HepG2 (cell line): ENCODE measurements around the gene PNRC1. TPM values are rescaled to one million over a fixed set of nuclear protein-coding genes. Genes with fewer than 3 reads are reported as not detected.

ENCODE experiments used
- FOXA3 ChIP-seq: IDR thresholded peaks from 2 replicates; pipeline ENCODE4 v1.6.1; 2016; ENCODE audit warnings: missing genetic modification reagents, missing compliant biosample characterization
- FOXM1 ChIP-seq: sonication (generic); formaldehyde crosslinking; IDR thresholded peaks from 2 replicates; pipeline ENCODE4 v1.5.0; 2020; ENCODE audit warnings: missing genetic modification reagents
- GLI4 ChIP-seq: sonication (generic); formaldehyde crosslinking; IDR thresholded peaks from 2 replicates; pipeline ENCODE4 v1.5.1; 2020; ENCODE audit warnings: missing genetic modification reagents, mild to moderate bottlenecking, moderate library complexity, borderline replicate concordance
- HHEX ChIP-seq: IDR thresholded peaks from 2 replicates; pipeline ENCODE4 v1.6.1; 2016; ENCODE audit warnings: control low read depth
- HNRNPH1 ChIP-seq: fragments of 200-400 bp; formaldehyde crosslinking; optimal IDR thresholded peaks from 2 replicates; pipeline ENCODE3; 2017; ENCODE audit warnings: mild to moderate bottlenecking, low read depth, low read length
- HNRNPLL ChIP-seq: fragments of 200-400 bp; formaldehyde crosslinking; IDR thresholded peaks from 2 replicates; pipeline ENCODE4 v1.6.1; 2017; ENCODE audit warnings: mild to moderate bottlenecking, low read depth, low read length; ENCODE audit not compliant: poor library complexity, severe bottlenecking
- JARID2 ChIP-seq: sonication (generic); formaldehyde crosslinking; IDR thresholded peaks from 2 replicates; pipeline ENCODE4 v1.8.1; 2023; ENCODE audit warnings: missing genetic modification reagents, inconsistent platforms; ENCODE audit not compliant: insufficient replicate concordance
- NPAS2 ChIP-seq: sonication (generic); formaldehyde crosslinking; IDR thresholded peaks from 2 replicates; pipeline ENCODE4 v1.8.0; 2022; ENCODE audit warnings: mild to moderate bottlenecking, missing genetic modification reagents, borderline replicate concordance
- POLR2AphosphoS2 ChIP-seq: IDR thresholded peaks from 2 replicates; pipeline ENCODE4 v1.6.1; 2011; ENCODE audit warnings: low read depth, low read length, improper control_type of control experiment
- RARA ChIP-seq: IDR thresholded peaks from 2 replicates; pipeline ENCODE4 v1.6.1; 2016; ENCODE audit warnings: missing genetic modification reagents, missing compliant biosample characterization
- SAFB2 ChIP-seq: sonication (generic); formaldehyde crosslinking; IDR thresholded peaks from 2 replicates; pipeline ENCODE4 v1.5.1; 2020; ENCODE audit warnings: missing genetic modification reagents, low read depth, mild to moderate bottlenecking, borderline replicate concordance
- SP1 ChIP-seq, 2 experiments: fragments of 450-650 bp in 1 of 2; sonication (generic) in 1 of 2; formaldehyde crosslinking in 1 of 2; IDR thresholded peaks; 2 replicates each; pipeline versions ENCODE4 v1.4.0 to v1.6.1; 2016 to 2020; ENCODE audit warnings: missing genetic modification reagents in 1 of 2
- SPEN ChIP-seq: sonication (generic); formaldehyde crosslinking; IDR thresholded peaks from 2 replicates; pipeline ENCODE4 v1.5.1; 2020; ENCODE audit warnings: low read depth, mild to moderate bottlenecking, missing genetic modification reagents
- TBX3 ChIP-seq: fragments of 450-650 bp; IDR thresholded peaks from 2 replicates; pipeline ENCODE4 v1.6.1; 2017; ENCODE audit warnings: antibody characterized with exemption, mild to moderate bottlenecking, inconsistent platforms, borderline replicate concordance
- THAP11 ChIP-seq: IDR thresholded peaks from 2 replicates; pipeline ENCODE4 v1.6.1; 2016; ENCODE audit warnings: missing biosample characterization, missing genetic modification reagents
- TMF1 ChIP-seq: sonication (generic); formaldehyde crosslinking; IDR thresholded peaks from 2 replicates; pipeline ENCODE4 v1.8.1; 2022; ENCODE audit warnings: low read depth, missing genetic modification reagents
- ZNF274 ChIP-seq: sonication (generic); formaldehyde crosslinking; IDR thresholded peaks from 2 replicates; pipeline ENCODE4 v1.5.1; 2020; ENCODE audit warnings: mild to moderate bottlenecking, missing genetic modification reagents
- ZNF354B ChIP-seq: sonication (generic); formaldehyde crosslinking; IDR thresholded peaks from 2 replicates; pipeline ENCODE4 v1.8.0; 2022; ENCODE audit warnings: mild to moderate bottlenecking, missing genetic modification reagents
- ZNF552 ChIP-seq: sonication (generic); formaldehyde crosslinking; IDR thresholded peaks from 2 replicates; pipeline ENCODE4 v1.9.0; 2022; ENCODE audit warnings: missing genetic modification reagents, mild to moderate bottlenecking, borderline replicate concordance
- ZNF7 ChIP-seq: IDR thresholded peaks from 2 replicates; pipeline ENCODE4 v1.6.1; 2016; ENCODE audit warnings: missing biosample characterization, missing genetic modification reagents
- polyA plus RNA-seq, 8 experiments: library from polyadenylated mRNA; depleted of rRNA in 3 of 8; stranded (reverse) in 7 of 8; unstranded in 1 of 8; fragments of >200 nt; fragmentation: Illumina TruSeq in 4 of 8; extraction: Trizol in 4 of 8; gene quantifications; 2 replicates each; pipeline versions ENCODE4 v1.2.1 to v1.2.3, GENCODE V29; 2011 to 2016; ENCODE audit warnings: low read depth in 4 of 8, missing spikeins in 1 of 8, mixed read lengths in 1 of 8; ENCODE audit not compliant: insufficient read depth in 1 of 8
- total RNA-seq, 5 experiments: library from RNA; depleted of rRNA; stranded (reverse); fragments of >200 nt; fragmentation: Illumina TruSeq; extraction: Trizol; gene quantifications; 2 replicates each; pipeline ENCODE4 v1.2.3, GENCODE V29; 2016; ENCODE audit warnings: low read depth in 1 of 5
- TF ChIP-seq, protein P1 (sequence below), 2 experiments: sonication (generic) in 1 of 2; formaldehyde crosslinking in 1 of 2; IDR thresholded peaks; 2 replicates each; pipeline versions ENCODE4 v1.4.0 to v1.6.1; 2018 to 2020; ENCODE audit warnings: missing genetic modification reagents in 2 of 2, borderline replicate concordance in 1 of 2, low read depth in 1 of 2, mild to moderate bottlenecking in 1 of 2, missing biosample characterization in 1 of 2
- TF ChIP-seq, protein P2 (sequence below): sonication (generic); formaldehyde crosslinking; IDR thresholded peaks from 2 replicates; pipeline ENCODE4 v1.5.0; 2020; ENCODE audit warnings: missing genetic modification reagents
- TF ChIP-seq, protein P3 (sequence below): sonication (generic); formaldehyde crosslinking; IDR thresholded peaks from 2 replicates; pipeline ENCODE4 v1.8.0; 2022; ENCODE audit warnings: missing genetic modification reagents, mild to moderate bottlenecking, moderate library complexity, borderline replicate concordance

PNRC1 gene
- total and polyA plus RNA-seq, 2 of the 13 experiments (the other 11 are each of a cell fraction or from before 2014, with no cell fraction given): 17.6 to 36.0 TPM

DNA sequence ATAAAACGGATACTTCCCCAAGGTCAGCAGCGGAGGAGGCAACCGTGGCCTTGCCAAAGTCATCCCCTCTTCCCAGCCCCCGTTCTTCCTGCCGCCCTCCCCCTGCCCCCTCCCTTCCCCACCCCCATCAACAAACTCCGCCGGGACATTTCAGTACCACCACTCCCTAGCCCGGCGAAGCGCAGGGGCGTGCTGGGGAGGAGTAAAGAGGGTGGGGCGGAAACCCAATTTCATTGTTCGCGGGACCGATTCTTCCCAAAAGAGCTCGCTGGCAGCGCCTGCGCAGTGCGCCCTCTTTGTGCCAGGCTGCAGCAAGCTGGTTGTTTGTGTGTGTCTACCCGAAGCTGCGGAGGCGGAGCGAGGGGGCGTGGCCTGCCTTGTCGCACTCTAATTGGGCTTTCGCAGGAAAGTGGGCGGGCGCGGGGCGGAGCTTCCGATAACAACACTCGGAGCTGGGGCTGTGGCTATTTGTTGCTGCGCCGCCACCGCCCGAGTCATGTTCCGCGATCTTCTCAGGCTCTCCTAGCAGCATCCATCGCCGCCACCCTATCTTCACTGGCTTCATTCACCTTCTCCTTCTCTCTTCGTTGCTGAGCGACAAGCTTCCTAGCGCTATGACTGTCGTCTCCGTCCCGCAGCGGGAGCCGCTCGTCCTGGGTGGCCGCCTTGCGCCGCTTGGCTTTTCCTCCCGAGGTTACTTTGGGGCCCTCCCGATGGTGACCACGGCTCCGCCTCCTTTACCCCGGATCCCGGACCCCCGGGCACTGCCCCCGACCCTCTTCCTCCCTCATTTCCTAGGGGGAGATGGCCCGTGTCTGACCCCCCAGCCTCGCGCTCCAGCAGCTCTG lies at the start of gene PNRC1 (continued):
- TF ChIP-seq SP1 (IDR thresholded peaks at IDR 0.05) (peak; percentile 82), SP1 (CRISPR knock-in tag; IDR thresholded peaks at IDR 0.05) (peak; percentile 96), TMF1 (CRISPR knock-in tag) (peak; percentile 88; the same call in 1 of the 2 replicates), HHEX (CRISPR knock-in tag) (no peak), GLI4 (CRISPR knock-in tag) (peak; percentile 64; the same call in 1 of the 2 replicates), JARID2 (CRISPR knock-in tag) (peak; percentile 76), SAFB2 (CRISPR knock-in tag) (peak; percentile 67; the same call in 1 of the 2 replicates), FOXM1 (CRISPR knock-in tag) (no peak), SPEN (no peak; the same call in 1 of the 2 replicates), ZNF354B (CRISPR knock-in tag) (0 out of 2 replicates have a peak, but pooled peaks have one; percentile 68), HNRNPLL (peak; percentile 89), RARA (peak; percentile 53), ZNF274 (CRISPR knock-in tag) (no peak; the same call in 1 of the 2 replicates), HNRNPH1 (no peak), NPAS2 (no peak), THAP11 (CRISPR knock-in tag) (peak; percentile 65), POLR2AphosphoS2 (peak; percentile 89; the same call in 1 of the 2 replicates), TBX3 (no peak), ZNF552 (CRISPR knock-in tag) (no peak), FOXA3 (CRISPR knock-in tag) (peak; percentile 37; the same call in 1 of the 2 replicates), ZNF7 (CRISPR knock-in tag) (no peak)
- TF ChIP-seq, protein P1, sequence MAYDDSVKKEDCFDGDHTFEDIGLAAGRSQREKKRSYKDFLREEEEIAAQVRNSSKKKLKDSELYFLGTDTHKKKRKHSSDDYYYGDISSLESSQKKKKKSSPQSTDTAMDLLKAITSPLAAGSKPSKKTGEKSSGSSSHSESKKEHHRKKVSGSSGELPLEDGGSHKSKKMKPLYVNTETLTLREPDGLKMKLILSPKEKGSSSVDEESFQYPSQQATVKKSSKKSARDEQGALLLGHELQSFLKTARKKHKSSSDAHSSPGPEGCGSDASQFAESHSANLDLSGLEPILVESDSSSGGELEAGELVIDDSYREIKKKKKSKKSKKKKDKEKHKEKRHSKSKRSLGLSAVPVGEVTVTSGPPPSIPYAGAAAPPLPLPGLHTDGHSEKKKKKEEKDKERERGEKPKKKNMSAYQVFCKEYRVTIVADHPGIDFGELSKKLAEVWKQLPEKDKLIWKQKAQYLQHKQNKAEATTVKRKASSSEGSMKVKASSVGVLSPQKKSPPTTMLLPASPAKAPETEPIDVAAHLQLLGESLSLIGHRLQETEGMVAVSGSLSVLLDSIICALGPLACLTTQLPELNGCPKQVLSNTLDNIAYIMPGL (CRISPR knock-in tag; IDR thresholded peaks at IDR 0.05; ENCODE audit: borderline replicate concordance in 1 of 2, low read depth in 1 of 2): peak; percentile 39 to 80; a peak in 2 of 4 replicates
- TF ChIP-seq, protein P2, sequence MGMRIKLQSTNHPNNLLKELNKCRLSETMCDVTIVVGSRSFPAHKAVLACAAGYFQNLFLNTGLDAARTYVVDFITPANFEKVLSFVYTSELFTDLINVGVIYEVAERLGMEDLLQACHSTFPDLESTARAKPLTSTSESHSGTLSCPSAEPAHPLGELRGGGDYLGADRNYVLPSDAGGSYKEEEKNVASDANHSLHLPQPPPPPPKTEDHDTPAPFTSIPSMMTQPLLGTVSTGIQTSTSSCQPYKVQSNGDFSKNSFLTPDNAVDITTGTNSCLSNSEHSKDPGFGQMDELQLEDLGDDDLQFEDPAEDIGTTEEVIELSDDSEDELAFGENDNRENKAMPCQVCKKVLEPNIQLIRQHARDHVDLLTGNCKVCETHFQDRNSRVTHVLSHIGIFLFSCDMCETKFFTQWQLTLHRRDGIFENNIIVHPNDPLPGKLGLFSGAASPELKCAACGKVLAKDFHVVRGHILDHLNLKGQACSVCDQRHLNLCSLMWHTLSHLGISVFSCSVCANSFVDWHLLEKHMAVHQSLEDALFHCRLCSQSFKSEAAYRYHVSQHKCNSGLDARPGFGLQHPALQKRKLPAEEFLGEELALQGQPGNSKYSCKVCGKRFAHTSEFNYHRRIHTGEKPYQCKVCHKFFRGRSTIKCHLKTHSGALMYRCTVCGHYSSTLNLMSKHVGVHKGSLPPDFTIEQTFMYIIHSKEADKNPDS: 0 out of 2 replicates have a peak, but pooled peaks have one; percentile 45
- TF ChIP-seq, protein P3, sequence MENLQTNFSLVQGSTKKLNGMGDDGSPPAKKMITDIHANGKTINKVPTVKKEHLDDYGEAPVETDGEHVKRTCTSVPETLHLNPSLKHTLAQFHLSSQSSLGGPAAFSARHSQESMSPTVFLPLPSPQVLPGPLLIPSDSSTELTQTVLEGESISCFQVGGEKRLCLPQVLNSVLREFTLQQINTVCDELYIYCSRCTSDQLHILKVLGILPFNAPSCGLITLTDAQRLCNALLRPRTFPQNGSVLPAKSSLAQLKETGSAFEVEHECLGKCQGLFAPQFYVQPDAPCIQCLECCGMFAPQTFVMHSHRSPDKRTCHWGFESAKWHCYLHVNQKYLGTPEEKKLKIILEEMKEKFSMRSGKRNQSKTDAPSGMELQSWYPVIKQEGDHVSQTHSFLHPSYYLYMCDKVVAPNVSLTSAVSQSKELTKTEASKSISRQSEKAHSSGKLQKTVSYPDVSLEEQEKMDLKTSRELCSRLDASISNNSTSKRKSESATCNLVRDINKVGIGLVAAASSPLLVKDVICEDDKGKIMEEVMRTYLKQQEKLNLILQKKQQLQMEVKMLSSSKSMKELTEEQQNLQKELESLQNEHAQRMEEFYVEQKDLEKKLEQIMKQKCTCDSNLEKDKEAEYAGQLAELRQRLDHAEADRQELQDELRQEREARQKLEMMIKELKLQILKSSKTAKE (CRISPR knock-in tag): no peak
